ENCODE measurements around the gene KCNQ1. TPM values are rescaled to one million over a fixed set of nuclear protein-coding genes. Genes with fewer than 3 reads are reported as not detected.

Gene KCNQ1
- total RNA-seq, 1 experiment from 2014 or later: 2.5 TPM

- ChIA-PET POLR2A (no interaction called here), CTCF (no interaction called here)
- no peak for ATAC-seq
- Mint-ChIP-seq H3K4me1 (peaks cover 16% of the 10 kb centered on the region), H3K27ac (no peak overlapping the region), H3K27me3 (ENCODE audit: low read depth) (peaks cover 97% of the 10 kb centered on the region), H3K36me3 (peaks cover 7% of the 10 kb centered on the region), H3K9me3 (peaks cover 24% of the 10 kb centered on the region), H3K4me3 (no peak overlapping the region)
- DNase-seq (ENCODE audit: low spot score): no peak
- TF ChIP-seq PRRX2 (CRISPR knock-in tag; IDR thresholded peaks at IDR 0.05) (no peak), SMAD4 (CRISPR knock-in tag; IDR thresholded peaks at IDR 0.05) (no peak), TP53 (CRISPR knock-in tag; IDR thresholded peaks at IDR 0.05) (no peak), CBFB (CRISPR knock-in tag; IDR thresholded peaks at IDR 0.05; ENCODE audit: low read depth) (no peak), AFF4 (CRISPR knock-in tag; IDR thresholded peaks at IDR 0.05; ENCODE audit: borderline replicate concordance) (no peak), E2F5 (CRISPR knock-in tag; IDR thresholded peaks at IDR 0.05) (no peak), IRF2 (CRISPR knock-in tag; IDR thresholded peaks at IDR 0.05; ENCODE audit: borderline replicate concordance, low read depth) (no peak), CREB1 (CRISPR knock-in tag; IDR thresholded peaks at IDR 0.05) (no peak), TEAD1 (CRISPR knock-in tag; IDR thresholded peaks at IDR 0.05) (no peak), JUN (CRISPR knock-in tag; IDR thresholded peaks at IDR 0.05) (no peak), HMGA2 (CRISPR knock-in tag; IDR thresholded peaks at IDR 0.05) (no peak), SOX15 (CRISPR knock-in tag; IDR thresholded peaks at IDR 0.05) (no peak), GTF2I (CRISPR knock-in tag; conservative IDR thresholded peaks at IDR 0.05) (no peak)
- TF ChIP-seq, protein P1, sequence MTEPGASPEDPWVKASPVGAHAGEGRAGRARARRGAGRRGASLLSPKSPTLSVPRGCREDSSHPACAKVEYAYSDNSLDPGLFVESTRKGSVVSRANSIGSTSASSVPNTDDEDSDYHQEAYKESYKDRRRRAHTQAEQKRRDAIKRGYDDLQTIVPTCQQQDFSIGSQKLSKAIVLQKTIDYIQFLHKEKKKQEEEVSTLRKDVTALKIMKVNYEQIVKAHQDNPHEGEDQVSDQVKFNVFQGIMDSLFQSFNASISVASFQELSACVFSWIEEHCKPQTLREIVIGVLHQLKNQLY (CRISPR knock-in tag; IDR thresholded peaks at IDR 0.05): no peak
- TF ChIP-seq, protein P2, sequence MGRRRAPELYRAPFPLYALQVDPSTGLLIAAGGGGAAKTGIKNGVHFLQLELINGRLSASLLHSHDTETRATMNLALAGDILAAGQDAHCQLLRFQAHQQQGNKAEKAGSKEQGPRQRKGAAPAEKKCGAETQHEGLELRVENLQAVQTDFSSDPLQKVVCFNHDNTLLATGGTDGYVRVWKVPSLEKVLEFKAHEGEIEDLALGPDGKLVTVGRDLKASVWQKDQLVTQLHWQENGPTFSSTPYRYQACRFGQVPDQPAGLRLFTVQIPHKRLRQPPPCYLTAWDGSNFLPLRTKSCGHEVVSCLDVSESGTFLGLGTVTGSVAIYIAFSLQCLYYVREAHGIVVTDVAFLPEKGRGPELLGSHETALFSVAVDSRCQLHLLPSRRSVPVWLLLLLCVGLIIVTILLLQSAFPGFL (CRISPR knock-in tag; IDR thresholded peaks at IDR 0.05; ENCODE audit: borderline replicate concordance): no peak
- TF ChIP-seq, protein P3, sequence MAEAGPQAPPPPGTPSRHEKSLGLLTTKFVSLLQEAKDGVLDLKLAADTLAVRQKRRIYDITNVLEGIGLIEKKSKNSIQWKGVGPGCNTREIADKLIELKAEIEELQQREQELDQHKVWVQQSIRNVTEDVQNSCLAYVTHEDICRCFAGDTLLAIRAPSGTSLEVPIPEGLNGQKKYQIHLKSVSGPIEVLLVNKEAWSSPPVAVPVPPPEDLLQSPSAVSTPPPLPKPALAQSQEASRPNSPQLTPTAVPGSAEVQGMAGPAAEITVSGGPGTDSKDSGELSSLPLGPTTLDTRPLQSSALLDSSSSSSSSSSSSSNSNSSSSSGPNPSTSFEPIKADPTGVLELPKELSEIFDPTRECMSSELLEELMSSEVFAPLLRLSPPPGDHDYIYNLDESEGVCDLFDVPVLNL (CRISPR knock-in tag; IDR thresholded peaks at IDR 0.05; ENCODE audit: borderline replicate concordance, low read depth): no peak
- TF ChIP-seq, protein P4, sequence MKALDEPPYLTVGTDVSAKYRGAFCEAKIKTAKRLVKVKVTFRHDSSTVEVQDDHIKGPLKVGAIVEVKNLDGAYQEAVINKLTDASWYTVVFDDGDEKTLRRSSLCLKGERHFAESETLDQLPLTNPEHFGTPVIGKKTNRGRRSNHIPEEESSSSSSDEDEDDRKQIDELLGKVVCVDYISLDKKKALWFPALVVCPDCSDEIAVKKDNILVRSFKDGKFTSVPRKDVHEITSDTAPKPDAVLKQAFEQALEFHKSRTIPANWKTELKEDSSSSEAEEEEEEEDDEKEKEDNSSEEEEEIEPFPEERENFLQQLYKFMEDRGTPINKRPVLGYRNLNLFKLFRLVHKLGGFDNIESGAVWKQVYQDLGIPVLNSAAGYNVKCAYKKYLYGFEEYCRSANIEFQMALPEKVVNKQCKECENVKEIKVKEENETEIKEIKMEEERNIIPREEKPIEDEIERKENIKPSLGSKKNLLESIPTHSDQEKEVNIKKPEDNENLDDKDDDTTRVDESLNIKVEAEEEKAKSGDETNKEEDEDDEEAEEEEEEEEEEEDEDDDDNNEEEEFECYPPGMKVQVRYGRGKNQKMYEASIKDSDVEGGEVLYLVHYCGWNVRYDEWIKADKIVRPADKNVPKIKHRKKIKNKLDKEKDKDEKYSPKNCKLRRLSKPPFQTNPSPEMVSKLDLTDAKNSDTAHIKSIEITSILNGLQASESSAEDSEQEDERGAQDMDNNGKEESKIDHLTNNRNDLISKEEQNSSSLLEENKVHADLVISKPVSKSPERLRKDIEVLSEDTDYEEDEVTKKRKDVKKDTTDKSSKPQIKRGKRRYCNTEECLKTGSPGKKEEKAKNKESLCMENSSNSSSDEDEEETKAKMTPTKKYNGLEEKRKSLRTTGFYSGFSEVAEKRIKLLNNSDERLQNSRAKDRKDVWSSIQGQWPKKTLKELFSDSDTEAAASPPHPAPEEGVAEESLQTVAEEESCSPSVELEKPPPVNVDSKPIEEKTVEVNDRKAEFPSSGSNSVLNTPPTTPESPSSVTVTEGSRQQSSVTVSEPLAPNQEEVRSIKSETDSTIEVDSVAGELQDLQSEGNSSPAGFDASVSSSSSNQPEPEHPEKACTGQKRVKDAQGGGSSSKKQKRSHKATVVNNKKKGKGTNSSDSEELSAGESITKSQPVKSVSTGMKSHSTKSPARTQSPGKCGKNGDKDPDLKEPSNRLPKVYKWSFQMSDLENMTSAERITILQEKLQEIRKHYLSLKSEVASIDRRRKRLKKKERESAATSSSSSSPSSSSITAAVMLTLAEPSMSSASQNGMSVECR (CRISPR knock-in tag; IDR thresholded peaks at IDR 0.05; ENCODE audit: borderline replicate concordance): no peak
- TF ChIP-seq, protein P5, sequence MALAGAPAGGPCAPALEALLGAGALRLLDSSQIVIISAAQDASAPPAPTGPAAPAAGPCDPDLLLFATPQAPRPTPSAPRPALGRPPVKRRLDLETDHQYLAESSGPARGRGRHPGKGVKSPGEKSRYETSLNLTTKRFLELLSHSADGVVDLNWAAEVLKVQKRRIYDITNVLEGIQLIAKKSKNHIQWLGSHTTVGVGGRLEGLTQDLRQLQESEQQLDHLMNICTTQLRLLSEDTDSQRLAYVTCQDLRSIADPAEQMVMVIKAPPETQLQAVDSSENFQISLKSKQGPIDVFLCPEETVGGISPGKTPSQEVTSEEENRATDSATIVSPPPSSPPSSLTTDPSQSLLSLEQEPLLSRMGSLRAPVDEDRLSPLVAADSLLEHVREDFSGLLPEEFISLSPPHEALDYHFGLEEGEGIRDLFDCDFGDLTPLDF (CRISPR knock-in tag; IDR thresholded peaks at IDR 0.05): no peak
Measured at GRCh38 chr11:2816941-2817421, 372.2 kb downstream of the KCNQ1 start.

All from WTC11 (cell line).